Left renal cortex interstitium (tissue), 4 donors: ENCODE results near the gene BCAM. TPM values are rescaled to one million over a fixed set of nuclear protein-coding genes. Genes with fewer than 3 reads are reported as not detected.

Experiments used
- DNase-seq, 4 donors: peaks; one replicate each; pipeline ENCODE4 v3.0.0-alpha.2; 2013; ENCODE audit warnings: low read depth in 4 of 4, low spot score in 2 of 4, missing footprints in 1 of 4
- polyA plus RNA-seq, 4 donors: library from polyadenylated mRNA; unstranded; fragments of 120-200 nt; gene quantifications; one replicate each; pipeline ENCODE4 v1.2.1, GENCODE V29; 2013; ENCODE audit not compliant: insufficient read length in 4 of 4

BCAM gene
- polyA plus RNA-seq, 4 donors, result 409 to 745 (median 689) TPM

DNA sequence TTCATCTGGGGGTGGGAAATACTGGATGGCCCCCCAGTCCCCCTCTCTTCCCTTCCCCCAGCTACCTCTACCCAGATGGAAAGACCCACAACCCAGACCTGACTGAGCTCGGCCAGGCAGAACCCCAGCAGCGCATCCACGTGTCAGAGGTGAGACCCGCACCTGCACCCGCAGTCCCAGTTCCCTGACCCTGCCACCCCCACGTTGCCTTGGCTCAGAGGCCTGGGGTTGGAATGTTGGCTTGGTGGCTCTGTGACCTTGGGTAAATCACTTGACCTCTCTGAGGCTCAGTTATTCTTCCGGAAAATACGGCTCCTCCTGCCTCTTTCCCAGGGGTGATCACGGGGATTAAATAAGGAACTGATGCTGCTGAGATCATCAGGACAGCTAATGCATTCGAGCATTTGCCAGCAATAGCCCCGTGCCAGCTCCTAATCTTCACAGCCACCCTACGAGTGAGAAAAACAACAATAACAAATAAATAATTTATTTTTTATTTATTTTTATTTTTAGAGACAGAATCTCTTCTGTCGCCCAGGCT lies 18.9 kb upstream of the BCAM start:
- DNase-seq, result no peak

DNA sequence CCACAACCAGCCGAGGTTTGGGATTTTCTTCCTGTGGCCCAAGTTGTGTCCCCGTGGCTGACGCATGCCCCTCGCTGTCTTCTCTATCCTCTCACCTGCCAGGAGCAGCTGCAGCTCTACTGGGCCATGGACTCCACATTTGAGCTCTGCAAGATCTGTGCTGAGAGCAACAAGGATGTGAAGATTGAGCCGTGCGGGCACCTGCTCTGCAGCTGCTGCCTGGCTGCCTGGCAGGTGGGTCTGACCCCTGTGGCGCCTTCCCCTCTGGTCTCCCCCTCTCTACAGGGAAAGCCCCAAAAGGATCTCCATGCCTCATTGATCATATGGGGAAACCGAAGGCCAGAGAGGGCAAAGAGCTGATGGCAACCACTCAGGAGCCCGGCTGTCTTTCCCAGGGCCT lies 16.6 kb upstream of the BCAM start:
- no peak for DNase-seq

DNA sequence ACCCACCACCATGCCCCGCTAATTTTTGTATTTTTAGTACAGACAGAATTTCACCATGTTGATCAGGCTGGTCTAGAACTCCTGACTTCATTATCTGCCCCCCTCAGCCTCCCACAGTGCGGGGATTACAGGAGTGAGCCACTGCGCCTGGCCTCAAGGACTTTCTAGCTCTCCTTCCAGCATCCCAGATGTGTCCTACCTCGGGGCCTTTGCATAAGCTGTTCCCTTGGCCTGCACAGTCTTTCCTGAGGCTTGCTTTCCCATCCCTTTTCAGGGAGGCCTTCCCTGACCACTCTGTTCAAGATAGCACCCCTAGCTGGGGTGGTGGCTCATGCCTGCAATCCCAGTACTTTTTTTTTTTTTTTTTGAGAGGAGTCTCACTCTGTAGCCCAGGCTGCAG lies 14.3 kb upstream of the BCAM start:
- DNase-seq, result no peak

GRCh38 chr19:44795398-44795987 lies 13.4 kb upstream of the BCAM start:
- no peak for DNase-seq

GRCh38 chr19:44796701-44797115 lies 12.2 kb upstream of the BCAM start:
- no peak for DNase-seq

- DNase-seq, result no peak
Observed at GRCh38 chr19:44799627-44800346, 9.1 kb upstream of the BCAM start.

GRCh38 chr19:44800461-44800860 lies 8.4 kb upstream of the BCAM start:
- DNase-seq, result peak in 2 of 4 donors; percentile 65 to 75

DNA sequence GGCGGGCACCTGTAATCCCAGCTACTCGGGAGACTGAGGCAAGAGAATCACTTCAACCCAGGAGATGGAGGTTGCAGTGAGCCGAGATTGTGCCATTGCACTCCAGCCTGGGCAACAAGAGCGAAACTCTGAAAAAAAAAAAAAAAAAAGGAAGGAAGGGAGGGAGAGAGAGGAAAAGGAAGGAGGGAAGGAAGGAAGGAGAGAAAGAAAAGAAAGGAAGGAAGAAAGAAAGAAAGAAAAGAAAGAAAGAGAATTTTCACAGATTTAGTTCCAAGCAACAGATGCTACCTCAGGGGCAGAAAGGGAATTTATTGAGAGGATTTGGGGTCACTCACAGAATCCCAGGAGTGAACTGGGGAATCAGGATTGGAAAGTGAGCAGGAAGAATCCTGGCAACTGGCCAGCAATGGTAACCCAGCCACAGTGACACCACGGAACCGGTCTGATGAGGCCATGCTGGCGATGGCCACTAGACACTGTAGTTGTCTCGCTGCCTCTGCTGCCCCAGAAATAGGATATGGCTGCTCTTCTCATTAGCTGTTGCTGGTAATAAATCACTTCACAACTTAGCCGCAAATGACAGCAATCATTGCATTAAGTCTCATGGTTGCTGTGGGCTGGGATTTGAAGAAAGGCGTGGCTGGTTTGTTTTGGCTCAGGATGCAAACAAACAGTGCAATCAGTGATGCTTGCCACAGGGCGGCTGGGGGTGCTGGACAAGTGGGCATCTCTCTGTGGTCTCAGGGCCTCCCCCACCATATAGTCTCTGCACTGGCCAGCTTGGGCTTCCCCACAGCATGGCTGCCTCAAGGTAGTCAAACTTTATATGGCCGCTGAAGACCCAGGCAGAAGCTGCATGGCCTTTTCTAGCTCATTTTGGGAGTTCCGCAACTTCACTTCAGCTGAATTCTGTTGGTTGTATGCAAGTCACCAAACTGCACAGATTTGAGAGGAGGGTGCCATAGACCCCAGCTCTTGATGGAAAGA lies 5.2 kb upstream of the BCAM start:
- DNase-seq, result no peak

DNA sequence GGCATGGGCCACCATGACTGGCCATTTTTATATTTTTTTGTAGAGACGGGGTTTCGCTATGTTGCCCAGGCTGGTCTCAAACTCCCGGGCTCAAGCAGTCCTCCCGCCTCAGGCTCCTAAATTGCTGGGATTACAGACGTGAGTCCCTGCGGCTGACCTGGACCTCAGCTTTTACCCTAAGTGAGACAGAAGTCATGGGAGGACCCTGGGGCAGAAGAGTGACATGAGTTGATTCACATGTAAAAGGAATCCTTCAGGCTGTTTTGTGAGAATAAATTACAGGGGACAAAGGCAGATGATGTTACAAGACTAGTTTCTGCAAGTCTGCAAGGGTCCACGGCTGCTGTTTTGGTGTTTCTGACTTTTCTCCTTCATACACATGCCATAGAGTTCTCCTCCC lies 2.6 kb upstream of the BCAM start:
- DNase-seq, result no peak

DNA sequence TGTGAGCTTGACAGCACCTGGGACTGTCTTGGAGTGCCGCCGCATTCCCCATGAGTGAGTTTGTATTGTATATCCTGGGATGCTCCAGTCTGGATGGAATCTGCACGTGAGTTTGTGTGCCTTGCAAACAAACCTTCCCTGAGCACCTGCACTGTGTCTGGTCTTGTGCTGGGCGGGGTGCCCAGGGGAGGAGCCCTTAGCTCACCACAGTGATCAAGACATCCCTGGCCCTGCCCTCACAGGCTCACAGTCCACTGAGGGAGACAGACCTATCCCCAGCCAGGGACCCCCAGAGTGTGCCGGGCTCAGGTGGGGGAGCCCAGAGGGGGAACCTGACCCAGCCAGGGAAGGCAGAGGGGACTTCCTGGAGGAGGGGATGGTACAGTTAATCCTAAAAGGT lies 1.7 kb upstream of the BCAM start:
- no peak for DNase-seq

- peak in 2 of 4 donors; percentile 60 to 72 for DNase-seq
Observed at GRCh38 chr19:44807652-44808462, 1.0 kb upstream of the BCAM start.

- no peak for DNase-seq
Observed at GRCh38 chr19:44809577-44810233, 802 bp downstream of the BCAM start.

GRCh38 chr19:44810234-44811121 lies 1.6 kb downstream of the BCAM start:
- DNase-seq, result no peak

- no peak for DNase-seq
Observed at GRCh38 chr19:44811122-44811419, 2.2 kb downstream of the BCAM start.

- DNase-seq, result no peak
Observed at GRCh38 chr19:44812142-44812718, 3.3 kb downstream of the BCAM start.

DNA sequence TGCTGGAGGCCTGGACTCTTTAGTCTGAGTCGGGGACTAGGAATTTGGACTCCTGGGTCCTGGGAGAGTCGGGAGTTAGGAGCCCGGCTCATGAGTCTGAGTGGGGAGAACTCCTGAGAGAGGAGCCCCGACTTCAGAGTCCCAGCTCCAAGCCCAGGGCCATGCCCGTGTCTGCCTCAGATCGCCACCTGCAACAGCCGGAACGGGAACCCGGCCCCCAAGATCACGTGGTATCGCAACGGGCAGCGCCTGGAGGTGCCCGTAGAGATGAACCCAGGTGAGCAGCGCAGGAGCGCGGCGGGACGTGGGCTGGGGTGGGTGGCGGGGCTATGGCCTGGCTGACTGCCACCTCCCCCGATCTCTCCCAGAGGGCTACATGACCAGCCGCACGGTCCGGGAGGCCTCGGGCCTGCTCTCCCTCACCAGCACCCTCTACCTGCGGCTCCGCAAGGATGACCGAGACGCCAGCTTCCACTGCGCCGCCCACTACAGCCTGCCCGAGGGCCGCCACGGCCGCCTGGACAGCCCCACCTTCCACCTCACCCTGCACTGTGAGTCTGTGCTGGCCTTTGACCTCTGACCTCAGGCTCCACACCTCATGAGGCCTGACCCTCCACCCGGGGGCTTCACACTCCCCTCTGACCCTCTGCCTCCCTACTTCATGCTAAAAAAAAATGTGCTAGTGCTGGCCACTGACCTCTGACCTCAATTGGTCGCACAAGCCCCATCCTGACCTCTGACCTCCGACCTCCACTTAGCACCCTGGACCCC lies 4.4 kb downstream of the BCAM start:
- DNase-seq, result no peak

GRCh38 chr19:44813841-44814470 lies 5.1 kb downstream of the BCAM start:
- no peak for DNase-seq
